ENCODE measurements around the gene PPM1A. TPM values are rescaled to one million over a fixed set of nuclear protein-coding genes. Genes with fewer than 3 reads are reported as not detected.
A peak's percentile ranks its signal among the peaks of the same experiment; 100 is the strongest.

Gene PPM1A
- total and polyA plus RNA-seq, 3 experiments from 2014 or later: 22.3 to 55.3 (median 54.6) TPM

- H3K4me1 Mint-ChIP-seq: peaks cover 65 to 80% (median 78%) of the 10 kb centered on the region in 3 donors
- H3K9me3 ChIP-seq (ENCODE audit: low read length): no peaks in the 10 kb centered on the region
- peaks cover 28% of the 10 kb centered on the region for H3K4me1 ChIP-seq (ENCODE audit: insufficient read depth, low read length)
- DNase-seq: no peak
- no peaks in the 10 kb centered on the region for H3K36me3 ChIP-seq (ENCODE audit: insufficient read depth, low read length)
- H3K27ac Mint-ChIP-seq: no peak overlapping the region
- H3K27ac ChIP-seq (ENCODE audit: low read depth, low read length): no peak overlapping the region
- ChIA-PET CTCF (interaction anchor here (1.6 to 2.6 kb wide), 3 partner anchors 13 to 89 kb away, joined by 6 to 11 read pairs (median 7); partner anchors contain the start of gene DHRS7), POLR2A (no interaction called here)
- peaks cover 0 to 3% of the 10 kb centered on the region in 2 donors for H3K27me3 Mint-ChIP-seq
- H3K4me3 ChIP-seq (ENCODE audit: low read length): no peak overlapping the region
- peaks cover 0 to 9% (median 0%) of the 10 kb centered on the region in 3 donors for H3K36me3 Mint-ChIP-seq
- peaks cover 0 to 2% (median 0%) of the 10 kb centered on the region in 5 donors for H3K9me3 Mint-ChIP-seq
- H3K4me3 Mint-ChIP-seq: no peak overlapping the region
- no peaks in the 10 kb centered on the region for H3K27me3 ChIP-seq (ENCODE audit: insufficient read depth, low read length, poor library complexity, severe bottlenecking)
These were observed 4.6 kb downstream of the PPM1A start for GRCh38 chr14:60253649-60254048.

GRCh38 chr14:60254176-60254575 is 5.2 kb downstream of the PPM1A start:
- H3K27ac Mint-ChIP-seq: peak overlapping the region in 1 of 8 donors; percentile 2
- Histone ChIP-seq H3K4me3 (ENCODE audit: low read length) (no peak overlapping the region), H3K27ac (ENCODE audit: low read depth, low read length) (no peak overlapping the region), H3K4me1 (ENCODE audit: insufficient read depth, low read length) (peaks cover 28% of the 10 kb centered on the region), H3K36me3 (ENCODE audit: insufficient read depth, low read length) (no peaks in the 10 kb centered on the region), H3K27me3 (ENCODE audit: insufficient read depth, low read length, poor library complexity, severe bottlenecking) (no peaks in the 10 kb centered on the region), H3K9me3 (ENCODE audit: low read length) (no peaks in the 10 kb centered on the region)
- DNase-seq: no peak
- H3K4me3 Mint-ChIP-seq: no peak overlapping the region
- peaks cover 68 to 85% (median 83%) of the 10 kb centered on the region in 3 donors for H3K4me1 Mint-ChIP-seq
- H3K27me3 Mint-ChIP-seq: peaks cover 0 to 1% of the 10 kb centered on the region in 2 donors
- ChIA-PET POLR2A (no interaction called here), CTCF (interaction anchor here (1.6 to 2.6 kb wide), 3 partner anchors 12 to 89 kb away, joined by 6 to 11 read pairs (median 7); partner anchors contain the start of gene DHRS7)
- H3K36me3 Mint-ChIP-seq: peaks cover 0 to 6% (median 0%) of the 10 kb centered on the region in 3 donors
- H3K9me3 Mint-ChIP-seq: no peaks in the 10 kb centered on the region

- no peaks in the 10 kb centered on the region for H3K27me3 Mint-ChIP-seq
- no peak overlapping the region for H3K4me3 Mint-ChIP-seq
- Histone ChIP-seq H3K4me3 (ENCODE audit: low read length) (no peak overlapping the region), H3K27ac (ENCODE audit: low read depth, low read length) (no peak overlapping the region), H3K27me3 (ENCODE audit: insufficient read depth, low read length, poor library complexity, severe bottlenecking) (no peaks in the 10 kb centered on the region), H3K9me3 (ENCODE audit: low read length) (no peaks in the 10 kb centered on the region), H3K36me3 (ENCODE audit: insufficient read depth, low read length) (no peaks in the 10 kb centered on the region), H3K4me1 (ENCODE audit: insufficient read depth, low read length) (peaks cover 4% of the 10 kb centered on the region)
- POLR2A ChIA-PET: no interaction called here
- peaks cover 55 to 83% (median 78%) of the 10 kb centered on the region in 3 donors for H3K4me1 Mint-ChIP-seq
- peaks cover 0 to 2% (median 0%) of the 10 kb centered on the region in 3 donors for H3K36me3 Mint-ChIP-seq
- DNase-seq: no peak
- peaks cover 0 to 1% (median 0%) of the 10 kb centered on the region in 5 donors for H3K9me3 Mint-ChIP-seq
- CTCF ChIA-PET: no interaction called here
- no peak overlapping the region for H3K27ac Mint-ChIP-seq
These were observed 8.8 kb downstream of the PPM1A start for GRCh38 chr14:60257865-60258264.

- ChIA-PET POLR2A (interaction anchor here (1.9 kb wide), 1 partner anchor 17 kb away, joined by 18 read pairs; the partner anchor contains the start of gene PPM1A), CTCF (interaction anchor here (0.8 to 2.3 kb wide), 4 partner anchors 10 to 20 kb away, joined by 3 to 11 read pairs (median 4); no protein-coding TSS in a partner anchor)
- Mint-ChIP-seq H3K4me3 (no peak overlapping the region), H3K36me3 (peaks cover 6 to 15% (median 7%) of the 10 kb centered on the region in 3 donors), H3K27ac (peak overlapping the region in 2 of 8 donors; percentile 20 to 50), H3K27me3 (no peaks in the 10 kb centered on the region), H3K4me1 (peaks cover 29 to 71% (median 61%) of the 10 kb centered on the region in 3 donors), H3K9me3 (peaks cover 0 to 8% (median 1%) of the 10 kb centered on the region in 5 donors)
- Histone ChIP-seq H3K9me3 (ENCODE audit: low read length) (no peaks in the 10 kb centered on the region), H3K27me3 (ENCODE audit: insufficient read depth, low read length, poor library complexity, severe bottlenecking) (no peaks in the 10 kb centered on the region), H3K36me3 (ENCODE audit: insufficient read depth, low read length) (no peaks in the 10 kb centered on the region), H3K4me3 (ENCODE audit: low read length) (no peak overlapping the region), H3K27ac (ENCODE audit: low read depth, low read length) (no peak overlapping the region), H3K4me1 (ENCODE audit: insufficient read depth, low read length) (no peaks in the 10 kb centered on the region)
- no peak for DNase-seq
These were observed 16.1 kb downstream of the PPM1A start for GRCh38 chr14:60265163-60265562.

- Histone ChIP-seq H3K4me1 (ENCODE audit: insufficient read depth, low read length) (peaks cover 6% of the 10 kb centered on the region), H3K9me3 (ENCODE audit: low read length) (no peaks in the 10 kb centered on the region), H3K36me3 (ENCODE audit: insufficient read depth, low read length) (no peaks in the 10 kb centered on the region), H3K4me3 (ENCODE audit: low read length) (no peak overlapping the region), H3K27ac (ENCODE audit: low read depth, low read length) (no peak overlapping the region), H3K27me3 (ENCODE audit: insufficient read depth, low read length, poor library complexity, severe bottlenecking) (no peaks in the 10 kb centered on the region)
- POLR2A ChIA-PET: interaction anchor here (0.9 to 1.9 kb wide), 2 partner anchors 16 to 18 kb away, joined by 4 to 18 read pairs; partner anchors contain the start of gene PPM1A
- Mint-ChIP-seq H3K4me1 (peaks cover 27 to 67% (median 57%) of the 10 kb centered on the region in 3 donors), H3K4me3 (no peak overlapping the region), H3K27me3 (no peaks in the 10 kb centered on the region), H3K9me3 (peaks cover 0 to 8% (median 1%) of the 10 kb centered on the region in 5 donors), H3K36me3 (peaks cover 7 to 15% (median 10%) of the 10 kb centered on the region in 3 donors), H3K27ac (peak overlapping the region in 2 of 8 donors; percentile 57 to 71)
- peak in 1 of 5 donors; percentile 13 for DNase-seq
- CTCF ChIA-PET: interaction anchor here (0.7 to 2.3 kb wide), 9 partner anchors 9 to 70 kb away, joined by 3 to 11 read pairs (median 5); partner anchors contain the start of gene PPM1A
These were observed 17.3 kb downstream of the PPM1A start for GRCh38 chr14:60266021-60266937.

GRCh38 chr14:60272177-60272576 is 23.2 kb downstream of the PPM1A start:
- Histone ChIP-seq H3K27ac (ENCODE audit: low read depth, low read length) (no peak overlapping the region), H3K4me3 (ENCODE audit: low read length) (no peak overlapping the region), H3K36me3 (ENCODE audit: insufficient read depth, low read length) (no peaks in the 10 kb centered on the region), H3K27me3 (ENCODE audit: insufficient read depth, low read length, poor library complexity, severe bottlenecking) (no peaks in the 10 kb centered on the region), H3K4me1 (ENCODE audit: insufficient read depth, low read length) (peaks cover 32% of the 10 kb centered on the region), H3K9me3 (ENCODE audit: low read length) (no peaks in the 10 kb centered on the region)
- ChIA-PET POLR2A (no interaction called here), CTCF (no interaction called here)
- Mint-ChIP-seq H3K27me3 (peaks cover 0 to 2% of the 10 kb centered on the region in 2 donors), H3K27ac (peak overlapping the region in 1 of 8 donors; percentile 65), H3K9me3 (no peaks in the 10 kb centered on the region), H3K4me3 (peak overlapping the region in 1 of 7 donors; percentile 22), H3K36me3 (peaks cover 3 to 7% (median 6%) of the 10 kb centered on the region in 3 donors), H3K4me1 (peaks cover 61 to 78% (median 74%) of the 10 kb centered on the region in 3 donors)
- DNase-seq: no peak

- H3K4me1 Mint-ChIP-seq: peaks cover 69 to 83% (median 82%) of the 10 kb centered on the region in 3 donors
- Histone ChIP-seq H3K4me3 (ENCODE audit: low read length) (no peak overlapping the region), H3K9me3 (ENCODE audit: low read length) (no peaks in the 10 kb centered on the region), H3K27me3 (ENCODE audit: insufficient read depth, low read length, poor library complexity, severe bottlenecking) (no peaks in the 10 kb centered on the region), H3K27ac (ENCODE audit: low read depth, low read length) (no peak overlapping the region), H3K4me1 (ENCODE audit: insufficient read depth, low read length) (peaks cover 32% of the 10 kb centered on the region), H3K36me3 (ENCODE audit: insufficient read depth, low read length) (no peaks in the 10 kb centered on the region)
- no peak for DNase-seq
- H3K27me3 Mint-ChIP-seq: peaks cover 0 to 2% of the 10 kb centered on the region in 2 donors
- no peak overlapping the region for H3K27ac Mint-ChIP-seq
- H3K36me3 Mint-ChIP-seq: peaks cover 3 to 15% (median 6%) of the 10 kb centered on the region in 3 donors
- no peaks in the 10 kb centered on the region for H3K9me3 Mint-ChIP-seq
- POLR2A ChIA-PET: no interaction called here
- H3K4me3 Mint-ChIP-seq: peak overlapping the region in 1 of 7 donors; percentile 7
- CTCF ChIA-PET: interaction anchor here (1.6 kb wide), 1 partner anchor 58 kb away, joined by 4 read pairs; no protein-coding TSS in a partner anchor
These were observed 24.9 kb downstream of the PPM1A start for GRCh38 chr14:60273956-60274355.

All from CD8-positive, alpha-beta memory T cell (primary cell).